DMS153 treated with DMSO at 0.1 percent for 48 hours (cell line): Measurements from ENCODE around the gene DOK6.

ENCODE experiments used
- DNase-seq: peaks from one replicate; lab custom pipeline; 2025; ENCODE audit not compliant: unreplicated experiment; lab: John Stamatoyannopoulos, UW

DOK6 gene

GRCh38 chr18:69890558-69890957, 489.9 kb downstream of the DOK6 start:
- DNase-seq = no peak

GRCh38 chr18:69894467-69894866, 493.8 kb downstream of the DOK6 start:
- no peak for DNase-seq

GRCh38 chr18:69895066-69896047, 494.7 kb downstream of the DOK6 start:
- DNase-seq = no peak

- DNase-seq = no peak
These were observed 496.9 kb downstream of the DOK6 start for GRCh38 chr18:69897397-69898108.

GRCh38 chr18:69898241-69898861, 497.7 kb downstream of the DOK6 start:
- no peak for DNase-seq
